Hepatic stellate cell (primary cell): Measurements from ENCODE around the gene PILRA.
"Not testable (repeated sequence)": the region's sequence is repeated elsewhere in the genome, so short reads cannot be mapped to it uniquely, and the experiment has no call there.

Source experiments
- DNase-seq: peaks from one replicate; pipeline ENCODE4 v3.0.0; 2011; ENCODE audit warnings: low spot score

The PILRA gene

GRCh38 chr7:100373261-100373831 lies at the start of gene PILRA:
Gene PILRA (plus strand): TSS chr7:100373487. CDS start chr7:100373657, 170 bp downstream.
- no peak for DNase-seq

GRCh38 chr7:100324194-100324593 lies 49.1 kb upstream of the PILRA start:
- DNase-seq = not testable (repeated sequence)

GRCh38 chr7:100325671-100326070 lies 47.6 kb upstream of the PILRA start:
- not testable (repeated sequence) for DNase-seq

- DNase-seq = not testable (repeated sequence)
Measured at GRCh38 chr7:100326914-100327313, 46.4 kb upstream of the PILRA start.

- DNase-seq = peak; percentile 87
Measured at GRCh38 chr7:100335566-100336466, 37.5 kb upstream of the PILRA start.

GRCh38 chr7:100338083-100338696 lies 35.1 kb upstream of the PILRA start:
- DNase-seq = not testable (repeated sequence)

- DNase-seq = not testable (repeated sequence)
Measured at GRCh38 chr7:100341286-100341685, 32.0 kb upstream of the PILRA start.

GRCh38 chr7:100342765-100343164 lies 30.5 kb upstream of the PILRA start:
- no peak for DNase-seq

- DNase-seq = not testable (repeated sequence)
Measured at GRCh38 chr7:100344124-100344559, 29.1 kb upstream of the PILRA start.

GRCh38 chr7:100344560-100345287 lies 28.6 kb upstream of the PILRA start:
- not testable (repeated sequence) for DNase-seq

- not testable (repeated sequence) for DNase-seq
Measured at GRCh38 chr7:100345288-100345672, 28.0 kb upstream of the PILRA start.

- DNase-seq = no peak
Measured at GRCh38 chr7:100346921-100347320, 26.4 kb upstream of the PILRA start.

- DNase-seq = no peak
Measured at GRCh38 chr7:100348805-100349204, 24.5 kb upstream of the PILRA start.

GRCh38 chr7:100349757-100350156 lies 23.5 kb upstream of the PILRA start:
- no peak for DNase-seq

- DNase-seq = no peak
Measured at GRCh38 chr7:100351657-100352058, 21.6 kb upstream of the PILRA start.

- DNase-seq = not testable (repeated sequence)
Measured at GRCh38 chr7:100352230-100352781, 21.0 kb upstream of the PILRA start.

GRCh38 chr7:100352984-100353684 lies 20.2 kb upstream of the PILRA start:
- DNase-seq = no peak

GRCh38 chr7:100353685-100354330 lies 19.5 kb upstream of the PILRA start:
- no peak for DNase-seq

GRCh38 chr7:100356416-100357068 lies 16.7 kb upstream of the PILRA start:
- DNase-seq = no peak

GRCh38 chr7:100357131-100357561 lies 16.1 kb upstream of the PILRA start:
- no peak for DNase-seq
